Skeletal muscle satellite cell (primary cell): ENCODE measurements around the gene DHX30.
A peak's percentile ranks its signal among the peaks of the same experiment; 100 is the strongest.
"Not testable (repeated sequence)": the region's sequence is repeated elsewhere in the genome, so short reads cannot be mapped to it uniquely, and the experiment has no call there.

Experiments
- H3K27me3 ChIP-seq: 2 replicates; pipeline ENCODE4 v1.7.0; 2013; ENCODE audit warnings: low read length; ENCODE audit not compliant: control insufficient read depth, insufficient read depth
- H3K36me3 ChIP-seq: 2 replicates; pipeline ENCODE4 v1.7.0; 2013; ENCODE audit warnings: mild to moderate bottlenecking, control low read depth, low read length; ENCODE audit not compliant: insufficient read depth
- H3K4me1 ChIP-seq: 2 replicates; pipeline ENCODE4 v1.7.0; 2013; ENCODE audit warnings: low read length; ENCODE audit not compliant: control insufficient read depth, insufficient read depth
- H3K4me2 ChIP-seq: 2 replicates; pipeline ENCODE4 v1.7.0; 2013; ENCODE audit warnings: mild to moderate bottlenecking, low read length
- H3K4me3 ChIP-seq: 2 replicates; pipeline ENCODE4 v1.7.0; 2013; ENCODE audit warnings: low read length
- H3K9ac ChIP-seq: 2 replicates; pipeline ENCODE4 v1.7.0; 2013; ENCODE audit warnings: mild to moderate bottlenecking, low read depth, low read length, moderate library complexity
- H3K9me3 ChIP-seq: replicated peaks from 2 replicates; pipeline ENCODE4 v1.7.0; 2013; ENCODE audit warnings: mild to moderate bottlenecking, control low read depth, low read length

The DHX30 gene

GRCh38 chr3:47824541-47825473 lies 21.9 kb downstream of the DHX30 start:
- peaks cover 13% of the 10 kb centered on the region for H3K4me1 ChIP-seq
- H3K4me3 ChIP-seq, result peak overlapping the region; percentile 83
- H3K27me3 ChIP-seq, result no peaks in the 10 kb centered on the region
- peak overlapping the region; percentile 94 for H3K4me2 ChIP-seq
- peaks cover 29% of the 10 kb centered on the region for H3K36me3 ChIP-seq
- peak overlapping the region; percentile 98 for H3K9ac ChIP-seq
- no peaks in the 10 kb centered on the region for H3K9me3 ChIP-seq

GRCh38 chr3:47825590-47825989 lies 22.7 kb downstream of the DHX30 start:
- Histone ChIP-seq H3K4me2 (peak overlapping the region; percentile 94), H3K27me3 (no peaks in the 10 kb centered on the region), H3K4me1 (peaks cover 13% of the 10 kb centered on the region), H3K9ac (peak overlapping the region; percentile 98), H3K36me3 (peaks cover 28% of the 10 kb centered on the region), H3K4me3 (peak overlapping the region; percentile 83), H3K9me3 (no peaks in the 10 kb centered on the region)

GRCh38 chr3:47829482-47829881 lies 26.5 kb downstream of the DHX30 start:
- H3K9ac ChIP-seq, H3K4me2 ChIP-seq, H3K9me3 ChIP-seq, H3K4me3 ChIP-seq, H3K4me1 ChIP-seq, H3K27me3 ChIP-seq: not testable (repeated sequence)
- H3K36me3 ChIP-seq, result peaks cover 48% of the 10 kb centered on the region

- peaks cover 61% of the 10 kb centered on the region for H3K36me3 ChIP-seq
- H3K4me2 ChIP-seq, result no peak overlapping the region
- no peak overlapping the region for H3K9ac ChIP-seq
These were observed 34.0 kb downstream of the DHX30 start for GRCh38 chr3:47836986-47837385.

GRCh38 chr3:47838503-47838902 lies 35.6 kb downstream of the DHX30 start:
- no peaks in the 10 kb centered on the region for H3K9me3 ChIP-seq
- no peaks in the 10 kb centered on the region for H3K27me3 ChIP-seq
- H3K36me3 ChIP-seq, result peaks cover 65% of the 10 kb centered on the region
- H3K4me2 ChIP-seq, result no peak overlapping the region
- no peaks in the 10 kb centered on the region for H3K4me1 ChIP-seq
- H3K9ac ChIP-seq, result no peak overlapping the region
- no peak overlapping the region for H3K4me3 ChIP-seq

More at GRCh38 chr3:47836986-47837385, 34.0 kb downstream of the DHX30 start:
- H3K4me1 ChIP-seq, result no peaks in the 10 kb centered on the region
- H3K4me3 ChIP-seq, result no peak overlapping the region
- no peaks in the 10 kb centered on the region for H3K27me3 ChIP-seq
- no peaks in the 10 kb centered on the region for H3K9me3 ChIP-seq

GRCh38 chr3:47841786-47842349 lies 38.9 kb downstream of the DHX30 start:
- H3K4me3 ChIP-seq, result no peak overlapping the region
- no peaks in the 10 kb centered on the region for H3K9me3 ChIP-seq
- H3K4me2 ChIP-seq, result no peak overlapping the region
- H3K27me3 ChIP-seq, result no peaks in the 10 kb centered on the region
- peaks cover 76% of the 10 kb centered on the region for H3K36me3 ChIP-seq
- no peak overlapping the region for H3K9ac ChIP-seq
- no peaks in the 10 kb centered on the region for H3K4me1 ChIP-seq

- Histone ChIP-seq H3K4me3 (no peak overlapping the region), H3K9me3 (no peaks in the 10 kb centered on the region), H3K4me1 (no peaks in the 10 kb centered on the region), H3K36me3 (peaks cover 93% of the 10 kb centered on the region), H3K27me3 (no peaks in the 10 kb centered on the region), H3K9ac (no peak overlapping the region), H3K4me2 (no peak overlapping the region)
These were observed 43.4 kb downstream of the DHX30 start for GRCh38 chr3:47846186-47846879.

GRCh38 chr3:47846880-47847248 lies 43.9 kb downstream of the DHX30 start:
- Histone ChIP-seq H3K9ac (no peak overlapping the region), H3K36me3 (peaks cover 93% of the 10 kb centered on the region), H3K9me3 (no peaks in the 10 kb centered on the region), H3K4me3 (no peak overlapping the region), H3K4me2 (no peak overlapping the region), H3K27me3 (no peaks in the 10 kb centered on the region), H3K4me1 (no peaks in the 10 kb centered on the region)

GRCh38 chr3:47847260-47847659 lies 44.3 kb downstream of the DHX30 start:
- no peak overlapping the region for H3K9ac ChIP-seq
- H3K27me3 ChIP-seq, result no peaks in the 10 kb centered on the region
- H3K36me3 ChIP-seq, result peaks cover 97% of the 10 kb centered on the region
- H3K4me2 ChIP-seq, result no peak overlapping the region
- H3K4me3 ChIP-seq, result no peak overlapping the region
- H3K4me1 ChIP-seq, result no peaks in the 10 kb centered on the region
- no peaks in the 10 kb centered on the region for H3K9me3 ChIP-seq

GRCh38 chr3:47847801-47848518 lies 45.0 kb downstream of the DHX30 start:
- no peak overlapping the region for H3K4me2 ChIP-seq
- no peaks in the 10 kb centered on the region for H3K4me1 ChIP-seq
- H3K27me3 ChIP-seq, result no peaks in the 10 kb centered on the region
- no peak overlapping the region for H3K4me3 ChIP-seq
- no peaks in the 10 kb centered on the region for H3K9me3 ChIP-seq
- no peak overlapping the region for H3K9ac ChIP-seq
- H3K36me3 ChIP-seq, result peaks cover 98% of the 10 kb centered on the region

- Histone ChIP-seq H3K27me3 (no peaks in the 10 kb centered on the region), H3K4me3 (no peak overlapping the region), H3K9me3 (no peaks in the 10 kb centered on the region), H3K9ac (no peak overlapping the region), H3K4me2 (no peak overlapping the region), H3K36me3 (peaks cover 95% of the 10 kb centered on the region), H3K4me1 (no peaks in the 10 kb centered on the region)
These were observed 45.7 kb downstream of the DHX30 start for GRCh38 chr3:47848599-47849117.
